NCI-H82 treated with DMSO at 0.1 percent for 48 hours (cell line): ENCODE data around the gene GPR171.
A peak's percentile ranks its signal among the peaks of the same experiment; 100 is the strongest.
"Not testable (repeated sequence)": the region's sequence is repeated elsewhere in the genome, so short reads cannot be mapped to it uniquely, and the experiment has no call there.

Experiments used
- DNase-seq: peaks from one replicate; lab custom pipeline; 2025; ENCODE audit not compliant: unreplicated experiment; lab: John Stamatoyannopoulos, UW

Gene GPR171

DNA sequence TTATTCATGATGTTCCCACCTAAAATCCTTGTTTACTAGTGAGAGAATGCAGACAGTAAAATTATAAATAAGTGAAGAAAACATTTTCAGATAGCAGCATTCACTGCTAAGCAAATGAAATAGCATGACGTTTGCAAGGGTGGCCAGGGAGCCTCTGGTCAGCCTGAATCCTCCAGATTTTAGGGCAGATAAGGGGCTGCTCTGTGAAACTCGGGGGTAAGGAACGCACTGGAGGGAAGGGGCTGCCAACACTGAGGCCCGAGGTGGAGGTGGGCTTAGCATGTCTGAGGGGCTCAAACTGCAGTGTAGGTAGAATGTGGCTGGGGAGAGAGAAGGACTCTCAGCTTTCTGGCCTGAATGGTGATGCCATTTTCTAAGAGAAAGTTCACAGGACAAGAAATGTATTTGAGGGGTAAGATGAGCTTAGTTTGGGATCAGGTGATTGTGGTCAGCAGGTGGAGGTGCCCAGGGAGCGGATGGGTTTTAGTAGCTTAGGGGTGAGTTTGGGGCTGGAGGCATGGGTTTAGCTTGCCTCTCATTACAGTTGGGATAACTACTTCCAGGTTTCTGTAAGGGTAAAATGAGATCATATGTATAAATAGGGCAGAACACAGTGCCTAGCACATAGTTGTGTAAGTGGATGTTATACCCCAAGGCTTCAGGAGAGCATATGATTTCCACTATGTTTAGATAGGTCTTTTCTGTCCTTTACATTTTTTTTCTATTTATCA, 20.5 kb downstream of the GPR171 start:
- no peak for DNase-seq

DNA sequence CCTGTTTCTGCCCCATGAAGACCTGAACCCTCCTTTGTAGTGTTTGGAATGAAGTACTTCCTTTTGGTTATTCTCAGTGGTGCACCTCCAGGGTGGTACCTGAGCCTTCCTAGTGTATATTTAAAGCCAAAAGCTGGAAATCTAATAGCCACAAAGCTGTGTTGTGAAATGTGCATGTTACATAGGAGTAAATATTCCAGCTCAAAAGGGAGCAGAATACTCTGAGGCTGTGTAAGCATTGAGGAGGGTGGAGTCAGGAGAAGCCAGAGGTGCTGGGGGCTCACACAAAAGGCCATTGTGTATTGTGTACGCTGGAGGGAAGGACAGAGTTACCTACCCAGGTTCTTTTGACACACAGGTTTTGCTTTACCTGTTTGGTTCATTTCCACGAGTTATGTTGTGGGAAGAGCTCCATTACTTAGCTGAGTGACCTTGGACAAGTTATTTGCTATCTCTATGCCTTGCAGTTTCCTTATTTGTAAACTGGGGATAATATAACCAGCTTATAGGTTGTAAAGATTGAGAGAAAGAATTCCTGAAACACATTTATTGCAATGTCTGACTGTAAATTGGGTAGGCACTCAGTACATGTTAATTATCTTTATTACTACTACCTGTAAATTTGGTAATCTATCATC, 24.7 kb downstream of the GPR171 start:
- no peak for DNase-seq

DNA sequence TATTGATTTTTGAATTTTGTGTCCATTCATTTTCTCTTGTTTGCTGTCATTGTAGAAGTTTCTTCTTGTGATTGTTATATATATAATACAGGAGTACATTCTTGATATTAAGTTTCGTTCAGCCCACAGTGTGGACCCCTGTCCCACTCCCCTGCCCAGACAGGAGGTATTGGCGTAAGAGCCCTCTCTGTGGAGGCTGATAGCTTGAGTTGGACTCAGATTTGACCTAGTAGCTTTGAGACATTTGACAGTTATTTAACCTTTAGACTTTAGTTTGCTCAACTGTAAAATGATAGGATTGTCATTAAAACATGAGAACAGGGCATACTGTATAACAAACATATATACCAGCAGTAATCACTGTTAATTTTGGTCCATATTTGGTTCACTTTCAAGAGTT, 27.1 kb downstream of the GPR171 start:
- DNase-seq = no peak

DNA sequence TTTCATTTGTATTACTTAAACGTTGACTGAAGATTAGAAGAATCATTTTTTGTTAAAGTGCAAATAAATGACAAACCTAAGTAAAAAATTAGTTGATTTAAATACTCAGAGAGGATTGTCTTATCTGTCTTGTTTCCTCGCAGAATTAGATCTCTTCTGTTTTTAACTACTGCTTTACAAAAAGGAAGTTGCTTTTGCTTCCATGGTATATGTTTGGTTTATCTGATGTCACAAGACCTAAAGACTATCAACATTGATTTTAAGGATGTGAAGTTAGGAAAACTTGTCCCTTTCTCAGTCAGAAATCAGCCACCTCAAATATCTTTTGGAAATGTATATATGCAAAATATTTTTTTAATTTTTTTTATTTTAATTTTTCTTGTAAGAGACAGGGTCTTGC, 28.7 kb downstream of the GPR171 start:
- DNase-seq = no peak

DNA sequence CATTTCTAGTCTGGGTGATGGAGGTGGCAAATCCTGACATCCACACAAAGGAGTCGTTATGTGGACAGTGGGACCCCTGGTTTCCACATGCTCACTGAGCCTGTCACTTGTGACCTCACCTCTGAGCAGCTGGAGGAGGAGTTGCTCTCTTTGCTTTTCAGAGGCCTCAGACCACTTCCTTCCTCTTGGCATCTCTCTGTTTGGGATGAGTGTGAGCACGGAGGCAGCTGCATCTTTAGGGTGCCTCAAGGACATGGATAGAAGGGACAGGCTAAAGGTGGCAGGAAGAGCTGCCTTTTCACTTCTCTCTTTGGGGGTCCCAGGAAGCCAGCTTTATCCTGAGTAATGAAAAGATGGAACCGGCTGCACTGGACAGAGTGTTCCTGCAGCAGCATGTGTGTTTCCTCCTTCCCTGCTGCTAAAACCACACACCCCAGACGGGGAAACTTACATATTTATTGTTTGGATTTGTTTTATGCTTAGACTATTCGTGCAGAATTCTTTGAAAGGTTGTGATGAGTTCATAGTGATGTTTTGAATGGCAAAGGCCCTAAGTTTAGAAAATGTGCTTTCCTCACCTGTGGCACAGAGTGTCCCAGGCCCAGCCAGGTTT, 31.8 kb downstream of the GPR171 start:
- DNase-seq = no peak

DNA sequence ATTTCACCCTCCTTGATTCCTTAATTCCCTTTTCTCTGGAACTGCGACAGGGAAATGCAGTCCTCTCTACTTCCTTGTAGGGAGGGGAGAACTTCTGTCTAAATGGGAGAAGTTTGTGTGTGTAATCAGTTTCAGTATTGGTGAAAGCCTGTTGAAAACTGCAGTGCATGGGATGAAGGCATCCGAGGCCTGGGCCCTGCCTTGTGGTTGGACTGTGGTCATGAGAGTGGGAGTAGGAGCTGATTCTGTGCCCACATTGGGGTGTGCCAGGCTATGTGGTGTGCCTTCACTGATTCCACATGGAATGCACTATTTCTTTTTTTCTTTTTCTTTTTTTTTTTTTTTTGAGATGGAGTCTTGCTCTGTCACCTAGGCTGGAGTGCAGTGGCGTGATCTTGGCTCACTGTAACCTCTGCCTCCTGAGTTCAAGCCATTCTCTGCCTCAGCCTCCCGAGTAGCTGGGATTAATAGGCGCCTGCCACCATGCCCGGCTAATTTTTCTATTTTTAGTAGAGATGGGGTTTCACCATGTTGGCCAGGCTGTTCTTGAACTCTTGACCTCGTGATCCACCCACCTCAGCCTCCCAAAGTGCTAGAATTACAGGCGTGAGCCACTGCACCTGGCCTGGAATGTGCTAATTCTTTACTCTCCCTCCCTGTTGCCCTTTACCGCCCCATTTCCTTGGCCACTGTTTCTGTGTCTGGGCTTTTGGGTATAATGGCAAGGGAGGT, 32.9 kb downstream of the GPR171 start:
- not testable (repeated sequence) for DNase-seq

DNA sequence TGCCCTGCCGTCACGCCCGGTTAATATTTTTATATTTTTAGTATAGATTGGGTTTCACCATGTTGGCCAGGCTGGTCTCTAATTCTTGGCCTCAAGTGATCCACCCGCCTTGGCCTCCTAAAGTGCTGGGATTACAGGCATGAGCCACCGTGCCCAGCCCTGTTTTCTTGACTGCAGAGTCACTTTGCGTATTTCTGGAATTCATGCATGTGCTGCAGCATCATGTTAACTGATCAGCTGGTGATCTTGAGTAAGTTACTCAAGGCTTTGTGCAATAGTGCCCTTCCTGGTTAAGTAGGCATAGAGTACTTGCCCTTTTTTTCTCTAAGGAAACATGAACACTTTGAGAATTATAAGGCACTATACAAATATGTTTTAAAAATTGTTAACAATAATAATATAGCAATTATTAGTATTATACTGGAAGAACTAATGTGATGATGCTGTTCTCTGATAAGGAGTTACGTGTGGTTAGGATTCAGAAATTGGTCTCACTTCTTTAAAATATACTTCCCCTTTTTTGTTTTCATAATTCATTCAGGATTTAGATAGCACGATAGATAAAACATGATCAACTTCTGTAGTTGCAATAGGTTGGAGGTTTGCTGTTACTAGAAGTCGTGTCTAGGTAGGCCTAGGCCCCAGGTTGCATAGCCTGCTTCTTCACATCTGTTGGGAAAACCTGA, 33.6 kb downstream of the GPR171 start:
- DNase-seq = no peak

DNA sequence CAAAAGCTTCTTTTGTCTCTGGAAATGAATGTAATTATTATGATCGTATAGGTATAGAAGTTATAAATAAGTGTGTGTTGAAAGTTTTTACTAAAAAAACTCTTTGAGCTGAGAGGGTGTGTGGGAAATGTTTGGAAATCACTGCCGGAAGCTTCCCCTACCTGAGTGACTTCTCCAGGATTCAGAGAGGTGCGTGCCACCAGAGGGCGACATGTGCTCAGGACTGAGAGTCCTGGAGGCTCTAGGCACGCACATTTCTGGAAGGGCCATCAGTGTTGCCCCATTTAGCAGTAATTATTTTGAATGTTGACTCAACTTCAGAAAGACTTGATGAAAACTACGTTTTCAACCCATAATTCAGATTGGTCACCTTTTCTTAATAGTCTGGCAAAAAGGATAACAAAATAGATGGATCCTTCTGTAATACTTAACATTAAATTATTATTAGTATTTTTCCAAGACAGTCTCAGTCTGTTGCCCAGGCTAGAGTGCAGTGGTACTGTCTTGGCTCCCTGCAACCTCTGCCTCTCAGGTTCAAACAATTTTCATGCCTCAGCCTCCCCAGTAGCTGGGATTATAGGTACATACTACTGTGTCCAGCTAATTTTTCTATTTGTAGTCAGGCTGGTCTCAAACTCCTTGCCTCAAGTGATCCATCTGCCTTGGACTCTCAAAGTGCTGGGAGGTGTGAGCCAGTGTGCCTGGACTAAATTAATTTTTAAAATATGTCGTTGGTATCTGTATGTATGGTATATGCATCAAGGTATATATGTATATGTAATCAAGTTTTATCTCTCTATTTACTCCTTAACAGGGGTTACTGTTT, 34.5 kb downstream of the GPR171 start:
- DNase-seq = peak; percentile 61

DNA sequence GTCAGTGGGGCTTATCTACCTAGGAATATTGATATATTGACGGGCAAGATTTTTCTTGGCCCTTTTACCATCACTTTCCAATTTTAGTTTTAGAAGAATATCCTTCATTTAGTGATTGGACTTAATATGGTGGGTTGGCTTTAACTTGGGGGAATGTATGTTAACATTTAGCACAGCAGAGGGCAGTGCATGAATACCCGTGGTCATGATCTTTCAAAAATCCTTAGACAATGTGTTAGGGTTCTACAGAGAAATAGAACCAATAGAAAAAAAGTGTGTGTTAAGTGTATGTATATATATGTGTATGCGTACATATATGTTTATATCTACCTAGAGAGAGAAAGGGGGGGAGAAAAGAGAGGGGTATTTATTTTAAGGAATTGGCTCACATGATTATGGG, 36.9 kb downstream of the GPR171 start:
- no peak for DNase-seq

DNA sequence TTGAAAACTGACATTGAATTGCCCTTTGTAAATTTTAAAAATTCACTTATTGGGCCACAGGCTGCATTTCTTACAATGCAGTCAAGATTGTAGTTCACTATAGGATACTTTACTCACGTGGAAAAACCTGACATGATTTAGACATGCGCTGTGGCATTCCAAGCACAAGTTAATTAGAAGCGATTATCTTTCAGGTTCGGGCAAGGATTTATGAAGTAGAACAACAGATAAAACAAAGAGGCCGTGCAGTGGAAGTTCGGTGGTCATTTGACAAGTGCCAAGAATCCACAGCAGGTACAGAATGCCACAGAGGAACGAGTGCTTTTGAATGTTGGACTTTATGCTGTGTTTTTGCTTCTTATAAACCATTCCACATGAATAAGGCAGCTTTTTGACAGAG, 37.8 kb downstream of the GPR171 start:
- peak; percentile 26 for DNase-seq

DNA sequence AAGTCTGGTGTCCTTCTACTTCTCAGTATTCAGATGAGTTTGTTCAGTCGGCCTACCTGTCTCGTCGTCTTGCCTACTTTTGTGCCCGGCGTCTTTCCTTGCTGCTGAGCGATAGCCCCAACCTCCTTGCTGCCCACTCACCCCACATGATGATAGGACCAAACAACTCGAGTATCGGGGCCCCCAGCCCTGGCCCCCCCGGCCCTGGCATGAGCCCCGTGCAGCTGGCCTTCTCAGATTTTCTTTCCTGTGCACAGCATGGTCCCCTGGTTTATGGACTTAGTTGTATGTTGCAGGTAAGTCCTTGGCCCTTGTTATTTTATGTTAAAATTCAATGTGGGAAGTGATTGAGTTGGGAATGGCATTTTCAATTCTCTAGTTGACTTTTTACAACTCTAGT, 43.2 kb downstream of the GPR171 start:
- DNase-seq = no peak

DNA sequence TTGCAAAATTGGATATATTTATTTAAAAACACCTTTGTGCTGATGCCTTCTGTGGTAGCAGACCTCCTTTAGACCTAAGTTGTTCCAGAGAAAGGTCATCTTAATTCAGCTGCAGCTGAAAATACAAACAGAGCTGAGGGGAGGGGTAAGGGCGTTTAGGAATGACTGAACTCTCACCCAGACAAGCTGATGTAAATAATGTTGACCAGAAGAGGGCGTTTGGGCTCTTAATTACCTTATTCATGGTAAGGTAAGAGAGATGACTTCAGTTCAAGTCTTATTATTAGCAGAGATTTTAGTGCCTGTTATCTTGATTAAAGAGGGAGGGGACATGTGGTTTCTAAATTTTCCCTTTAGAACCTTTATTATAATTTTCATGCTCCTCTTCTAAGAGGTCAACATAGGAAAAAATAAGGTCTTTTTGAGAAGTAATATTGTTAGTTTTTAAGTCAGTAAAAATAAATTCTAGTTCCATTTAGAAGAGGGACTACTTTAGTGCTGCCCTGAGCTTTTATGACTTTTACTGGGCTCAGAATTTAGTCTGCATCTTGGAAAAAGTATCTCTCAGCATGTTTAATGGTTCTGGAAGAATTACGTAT, 46.3 kb downstream of the GPR171 start:
- DNase-seq = peak; percentile 71

DNA sequence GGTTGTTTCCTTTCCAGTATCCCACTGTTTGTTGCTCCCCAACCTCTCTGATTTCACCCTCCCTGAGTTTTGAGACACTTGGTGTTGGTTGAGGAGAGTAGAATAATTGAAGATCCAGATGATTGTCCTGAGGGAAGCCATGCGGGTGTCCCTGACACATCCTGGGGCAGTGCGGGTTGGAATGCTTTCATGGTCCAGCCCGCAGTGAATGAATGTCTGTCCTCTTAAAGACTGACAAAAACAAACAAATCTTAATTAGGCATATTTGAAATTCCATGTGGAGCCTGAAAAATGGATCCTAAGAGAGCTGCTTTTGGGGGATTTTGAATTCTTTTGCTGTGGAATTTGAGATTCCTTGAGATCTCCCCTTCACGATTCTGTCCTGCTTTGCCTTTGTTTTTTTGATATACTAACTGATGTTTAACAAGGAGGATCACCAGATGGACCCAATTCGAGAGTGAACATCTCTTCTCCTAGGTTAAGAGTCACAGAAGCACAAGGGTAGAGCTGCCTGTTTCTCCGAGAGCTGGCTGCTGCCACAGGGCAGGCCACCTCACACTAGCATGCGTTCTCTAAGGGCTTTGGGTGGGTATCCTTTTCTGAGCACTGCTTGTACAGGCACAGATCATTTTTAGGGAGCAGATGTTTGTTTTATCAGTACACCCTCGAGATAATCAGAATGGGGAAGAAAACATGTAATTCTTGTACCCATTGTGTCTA, 47.4 kb downstream of the GPR171 start:
- DNase-seq = no peak

DNA sequence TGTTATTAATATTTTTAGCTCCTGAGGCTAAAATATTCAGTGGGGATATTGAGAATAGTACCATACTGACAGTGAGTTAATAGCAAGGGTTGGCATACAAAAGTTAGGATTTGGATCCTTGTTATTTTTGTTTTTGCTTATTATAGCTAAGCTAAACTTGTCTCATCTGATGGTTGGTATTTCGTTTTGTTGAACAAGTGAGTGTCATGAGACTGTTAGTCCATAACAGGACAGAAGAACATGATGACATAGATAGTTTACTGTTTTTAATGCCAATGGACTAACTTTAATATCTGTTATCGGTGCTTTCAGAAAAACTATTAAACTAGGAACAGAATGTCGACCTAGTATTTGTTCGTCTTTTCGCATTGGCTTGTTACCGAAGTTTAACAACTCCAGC, 48.5 kb downstream of the GPR171 start:
- no peak for DNase-seq

DNA sequence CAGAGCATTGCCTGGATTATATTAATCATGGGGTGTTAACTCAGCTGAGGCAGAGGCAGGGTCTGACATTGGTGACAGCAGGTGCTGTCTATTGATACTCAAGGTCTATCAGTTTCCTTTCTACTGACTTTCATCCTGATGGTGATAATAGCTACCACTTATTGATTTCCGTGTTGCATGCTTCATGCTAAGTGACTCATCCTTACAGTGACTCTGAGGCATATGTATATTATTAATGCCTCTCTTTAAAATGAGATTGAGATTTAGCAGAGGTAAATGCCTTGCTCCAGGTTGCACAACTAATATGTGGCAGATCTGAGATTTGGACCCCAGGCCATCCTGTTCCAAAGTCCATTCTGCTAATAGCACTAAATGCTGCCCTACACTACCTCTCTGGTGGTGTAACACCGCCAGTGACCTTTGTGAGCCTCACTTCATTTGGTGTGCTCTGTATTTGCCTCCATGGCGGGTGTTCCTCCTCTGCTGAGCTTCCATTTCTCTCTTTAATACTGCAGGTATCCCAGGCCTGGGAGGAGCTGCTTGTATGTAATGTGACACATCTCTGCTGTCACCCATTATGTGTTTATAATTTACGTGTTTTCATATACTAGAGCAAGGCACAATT, 50.4 kb downstream of the GPR171 start:
- no peak for DNase-seq
